OCI-LY1 (cell line): ENCODE measurements around the gene PCED1B.

Experiments used
- H2AFZ ChIP-seq: fragments of 200-600 bp; sonication (generic), shearing (Covaris generic); 2 replicates; pipeline ENCODE4 v1.6.0; 2014; ENCODE audit warnings: antibody characterized with exemption, mild to moderate bottlenecking, low read length
- H3F3A ChIP-seq: fragments of 200-600 bp; sonication (generic), shearing (Covaris generic); 2 replicates; pipeline ENCODE4 v1.6.0; 2014; ENCODE audit warnings: mild to moderate bottlenecking, antibody characterized with exemption, low read length, moderate library complexity; ENCODE audit not compliant: insufficient read depth
- H3K27ac ChIP-seq: fragments of 200-600 bp; sonication (generic); 2 replicates; pipeline ENCODE4 v1.5.1; 2014; ENCODE audit warnings: low read length, mixed run types, mild to moderate bottlenecking, low read depth; ENCODE audit not compliant: poor library complexity, severe bottlenecking
- H3K27me3 ChIP-seq: fragments of 200-600 bp; sonication (generic); 2 replicates; pipeline ENCODE4 v1.6.0; 2014; ENCODE audit warnings: antibody characterized with exemption, mild to moderate bottlenecking, low read length, moderate library complexity; ENCODE audit not compliant: insufficient read depth
- H3K36me3 ChIP-seq: fragments of 200-600 bp; sonication (generic); 2 replicates; pipeline ENCODE4 v1.6.1; 2014; ENCODE audit warnings: mild to moderate bottlenecking, antibody characterized with exemption, low read length, moderate library complexity, mixed read lengths; ENCODE audit not compliant: insufficient read depth
- H3K4me1 ChIP-seq: fragments of 200-600 bp; sonication (generic); 2 replicates; pipeline ENCODE4 v1.5.1; 2014; ENCODE audit warnings: mild to moderate bottlenecking, low read length, moderate library complexity; ENCODE audit not compliant: insufficient read depth, severe bottlenecking
- H3K4me2 ChIP-seq: fragments of 200-600 bp; sonication (generic), shearing (Covaris generic); 2 replicates; pipeline ENCODE4 v1.6.1; 2014; ENCODE audit warnings: low read length
- H3K4me3 ChIP-seq: fragments of 200-600 bp; sonication (generic); 2 replicates; pipeline ENCODE4 v1.5.1; 2014; ENCODE audit warnings: low read length, low read depth, mild to moderate bottlenecking, mixed read lengths; ENCODE audit not compliant: poor library complexity, severe bottlenecking
- H3K79me2 ChIP-seq: fragments of 200-600 bp; shearing (Covaris generic); 2 replicates; pipeline ENCODE4 v1.6.1; 2016; ENCODE audit warnings: mixed run types, low read length, mixed read lengths; ENCODE audit not compliant: insufficient read depth
- H3K9ac ChIP-seq: fragments of 200-600 bp; sonication (generic), shearing (Covaris generic); 2 replicates; pipeline ENCODE4 v1.6.1; 2014; ENCODE audit warnings: mild to moderate bottlenecking, low read length, mixed read lengths
- H3K9me2 ChIP-seq: fragments of 200-600 bp; sonication (generic), shearing (Covaris generic); 2 replicates; pipeline ENCODE4 v1.6.1; 2014; ENCODE audit warnings: low read depth, mild to moderate bottlenecking, low read length, mixed read lengths
- H3K9me3 ChIP-seq: fragments of 200-600 bp; shearing (Covaris generic); 2 replicates; pipeline ENCODE4 v1.6.1; 2014; ENCODE audit warnings: low read length, mixed read lengths
- H4K20me1 ChIP-seq: fragments of 200-600 bp; sonication (generic), shearing (Covaris generic); 2 replicates; pipeline ENCODE4 v1.6.0; 2016; ENCODE audit warnings: mild to moderate bottlenecking, low read length; ENCODE audit not compliant: insufficient read depth
- CTCF ChIP-seq: fragments of 200-600 bp; sonication (generic), shearing (Covaris generic); IDR thresholded peaks from 2 replicates; pipeline ENCODE4 v1.5.1; 2017; ENCODE audit warnings: mild to moderate bottlenecking, antibody characterized with exemption, low read length, moderate library complexity, mixed read lengths
- EZH2 ChIP-seq: fragments of 200-600 bp; sonication (generic), shearing (Covaris generic); IDR thresholded peaks from 2 replicates; pipeline ENCODE4 v1.8.0; 2017; ENCODE audit warnings: borderline replicate concordance, mixed run types, mild to moderate bottlenecking, antibody characterized with exemption, low read length, moderate library complexity, mixed read lengths

Gene PCED1B

GRCh38 chr12:47225356-47225755, 145.9 kb downstream of the PCED1B start:
- no peak for TF ChIP-seq CTCF
- TF ChIP-seq EZH2, result no peak
- peak overlapping the region; percentile 87 for H3K4me2 ChIP-seq
- H3K27ac ChIP-seq, result peak overlapping the region; percentile 81
- H3K79me2 ChIP-seq, result peaks cover 81% of the 10 kb centered on the region
- no peaks in the 10 kb centered on the region for H3K9me3 ChIP-seq
- H3K4me1 ChIP-seq, result peaks cover 76% of the 10 kb centered on the region
- H2AFZ ChIP-seq, result no peak overlapping the region
- H3K9me2 ChIP-seq, result no peaks in the 10 kb centered on the region
- H3K27me3 ChIP-seq, result no peaks in the 10 kb centered on the region
- H3F3A ChIP-seq, result no peaks in the 10 kb centered on the region
- H3K9ac ChIP-seq, result peak overlapping the region; percentile 67
- H3K36me3 ChIP-seq, result peaks cover 22% of the 10 kb centered on the region; the same call in 1 of the 2 replicates
- H3K4me3 ChIP-seq, result peak overlapping the region; percentile 55
- H4K20me1 ChIP-seq, result no peaks in the 10 kb centered on the region

GRCh38 chr12:47226199-47226598, 146.8 kb downstream of the PCED1B start:
- Histone ChIP-seq H3K36me3 (peaks cover 30% of the 10 kb centered on the region; the same call in 1 of the 2 replicates), H3K4me2 (peak overlapping the region; percentile 87), H2AFZ (no peak overlapping the region), H3K9me2 (no peaks in the 10 kb centered on the region), H4K20me1 (no peaks in the 10 kb centered on the region), H3F3A (no peaks in the 10 kb centered on the region), H3K79me2 (peaks cover 79% of the 10 kb centered on the region), H3K9ac (peak overlapping the region; percentile 67; the same call in 1 of the 2 replicates), H3K4me1 (peaks cover 68% of the 10 kb centered on the region), H3K27me3 (no peaks in the 10 kb centered on the region), H3K4me3 (peak overlapping the region; percentile 55), H3K9me3 (no peaks in the 10 kb centered on the region), H3K27ac (peak overlapping the region; percentile 81)
- TF ChIP-seq CTCF (no peak), EZH2 (no peak)

- no peak overlapping the region for H3K27ac ChIP-seq
- no peak overlapping the region for H2AFZ ChIP-seq
- no peak overlapping the region for H3K4me3 ChIP-seq
- peaks cover 42% of the 10 kb centered on the region for H3K36me3 ChIP-seq
- no peak overlapping the region for H3K9ac ChIP-seq
- no peaks in the 10 kb centered on the region for H3F3A ChIP-seq
- no peaks in the 10 kb centered on the region for H4K20me1 ChIP-seq
- peaks cover 45% of the 10 kb centered on the region for H3K4me1 ChIP-seq
- no peaks in the 10 kb centered on the region for H3K9me3 ChIP-seq
- H3K4me2 ChIP-seq, result no peak overlapping the region
- H3K9me2 ChIP-seq, result no peaks in the 10 kb centered on the region
- TF ChIP-seq CTCF, result no peak
- no peak for TF ChIP-seq EZH2
- H3K27me3 ChIP-seq, result no peaks in the 10 kb centered on the region
- peaks cover 72% of the 10 kb centered on the region for H3K79me2 ChIP-seq
Observed at GRCh38 chr12:47228802-47229201, 149.4 kb downstream of the PCED1B start.
